NCI-H2029 (cell line): ENCODE data around the gene TMEM247.
"Not testable (repeated sequence)": the region's sequence is repeated elsewhere in the genome, so short reads cannot be mapped to it uniquely, and the experiment has no call there.

ENCODE experiments used
- DNase-seq: peaks from one replicate; lab custom pipeline; 2025; lab: John Stamatoyannopoulos, UW

The TMEM247 gene

GRCh38 chr2:46458763-46459500 lies 20.4 kb upstream of the TMEM247 start:
- no peak for DNase-seq

GRCh38 chr2:46459694-46460093 lies 19.7 kb upstream of the TMEM247 start:
- DNase-seq: no peak

- DNase-seq: no peak
Measured at GRCh38 chr2:46460241-46460921, 19.0 kb upstream of the TMEM247 start.

- DNase-seq: no peak
Measured at GRCh38 chr2:46461011-46461674, 18.2 kb upstream of the TMEM247 start.

- DNase-seq: no peak
Measured at GRCh38 chr2:46461709-46462171, 17.6 kb upstream of the TMEM247 start.

- DNase-seq: no peak
Measured at GRCh38 chr2:46462936-46463335, 16.4 kb upstream of the TMEM247 start.

GRCh38 chr2:46469116-46469515 lies 10.2 kb upstream of the TMEM247 start:
- no peak for DNase-seq

- no peak for DNase-seq
Measured at GRCh38 chr2:46469700-46470099, 9.7 kb upstream of the TMEM247 start.

- no peak for DNase-seq
Measured at GRCh38 chr2:46470114-46470628, 9.2 kb upstream of the TMEM247 start.

GRCh38 chr2:46471019-46471583 lies 8.3 kb upstream of the TMEM247 start:
- no peak for DNase-seq

- no peak for DNase-seq
Measured at GRCh38 chr2:46471697-46472096, 7.7 kb upstream of the TMEM247 start.

GRCh38 chr2:46472165-46472564 lies 7.2 kb upstream of the TMEM247 start:
- DNase-seq: not testable (repeated sequence)

- DNase-seq: not testable (repeated sequence)
Measured at GRCh38 chr2:46477462-46477861, 1.9 kb upstream of the TMEM247 start.

- DNase-seq: no peak
Measured at GRCh38 chr2:46477925-46478324, 1.4 kb upstream of the TMEM247 start.

- DNase-seq: no peak
Measured at GRCh38 chr2:46480562-46480961, 1.2 kb downstream of the TMEM247 start.

- DNase-seq: peak; percentile 78
Measured at GRCh38 chr2:46481198-46482193, 2.1 kb downstream of the TMEM247 start.

- DNase-seq: no peak
Measured at GRCh38 chr2:46482490-46482889, 3.1 kb downstream of the TMEM247 start.

- DNase-seq: no peak
Measured at GRCh38 chr2:46485002-46485401, 5.6 kb downstream of the TMEM247 start.

- DNase-seq: no peak
Measured at GRCh38 chr2:46486436-46486835, 7.1 kb downstream of the TMEM247 start.

- no peak for DNase-seq
Measured at GRCh38 chr2:46487667-46488335, 8.4 kb downstream of the TMEM247 start.

GRCh38 chr2:46488389-46488788 lies 9.0 kb downstream of the TMEM247 start:
- no peak for DNase-seq
